Stomach (tissue), 9 donors: ENCODE data around the gene PACSIN3. TPM values are rescaled to one million over a fixed set of nuclear protein-coding genes. Genes with fewer than 3 reads are reported as not detected.

Experiments used
- DNase-seq, 2 donors: peaks; one replicate each; pipeline versions ENCODE4 v3.0.0 to v3.0.0-alpha.2; 2013 to 2019
- H3K27ac ChIP-seq, 5 donors: fragments of 200-600 bp in 4 of 5; sonication (generic) in 4 of 5; one replicate each; pipeline ENCODE4 v1.5.1; 2013 to 2019; ENCODE audit warnings: mild to moderate bottlenecking in 1 of 5, moderate library complexity in 1 of 5
- H3K27me3 ChIP-seq, 3 donors: fragments of 200-600 bp; sonication (generic); one replicate each; pipeline ENCODE4 v1.5.1; 2017 to 2019; ENCODE audit warnings: mixed run types in 1 of 3
- H3K36me3 ChIP-seq, 4 donors: fragments of 200-600 bp; sonication (generic); 1 replicate in 3 of 4; 2 replicates in 1 of 4; pipeline ENCODE4 v1.5.1; 2016 to 2019
- H3K4me1 ChIP-seq, 4 donors: fragments of 200-600 bp; sonication (generic); one replicate each; pipeline ENCODE4 v1.5.1; 2016 to 2019
- H3K4me3 ChIP-seq, 4 donors: fragments of 200-600 bp; sonication (generic) in 3 of 4; one replicate each; pipeline ENCODE4 v1.5.1; 2016 to 2019; ENCODE audit warnings: mild to moderate bottlenecking in 1 of 4
- H3K9me3 ChIP-seq, 4 donors: fragments of 200-600 bp; sonication (generic); one replicate each; pipeline ENCODE4 v1.5.1; 2016 to 2019
- EP300 ChIP-seq: sonication (generic); formaldehyde crosslinking; IDR thresholded peaks from one replicate; pipeline ENCODE4 v1.6.1; 2017; ENCODE audit warnings: antibody characterized with exemption
- POLR2A ChIP-seq, 4 donors: fragments of 450-650 bp; IDR thresholded peaks; one replicate each; pipeline ENCODE4 v1.6.1; 2016; ENCODE audit warnings: antibody characterized with exemption in 4 of 4, control low read depth in 2 of 4, mild to moderate bottlenecking in 1 of 4, moderate library complexity in 1 of 4
- POLR2AphosphoS5 ChIP-seq, 3 donors: sonication (generic); formaldehyde crosslinking; IDR thresholded peaks; one replicate each; pipeline ENCODE4 v1.6.1; 2016; ENCODE audit warnings: antibody characterized with exemption in 3 of 3
- WGBS, 5 donors: extraction: QIAGEN DNeasy Blood & Tissue Kit in 3 of 5; methylation state at CpG; one replicate each; pipeline versions ENCODE4 v1.1.5 to v1.1.7; 2013 to 2018; 5-methylcytosine and 5-hydroxymethylcytosine counted together
- intact Hi-C: fragments of 100-400 bp; cut with DNase I; formaldehyde crosslinking; loops from one replicate; pipeline ENCODE4 v1.15.1; 2023; ENCODE audit warnings: low total_unique reads
- polyA plus RNA-seq, 3 donors: library from polyadenylated mRNA; stranded (reverse); fragments of 200-250 nt; gene quantifications; one replicate each; pipeline ENCODE4 v1.2.3, GENCODE V29; 2013
- total RNA-seq, 5 donors: library from RNA; depleted of rRNA; stranded (reverse); fragments of >200 nt; gene quantifications; one replicate each; pipeline versions ENCODE4 v1.1.0 to v1.2.3, GENCODE V29; 2014 to 2016
- TF ChIP-seq, protein P1 (sequence below), 7 experiments: fragments of 450-650 bp in 4 of 7; fragments of 200-600 bp in 3 of 7; sonication (generic) in 3 of 7; IDR thresholded peaks; one replicate each; pipeline ENCODE4 v1.5.1; 2016 to 2019; ENCODE audit warnings: antibody characterized with exemption in 7 of 7, control low read depth in 2 of 7, mild to moderate bottlenecking in 1 of 7
- donor health status: healthy with polysubstance abuse.
- donor health status: Bipolar disorder and iron deficiency.
- donor health status: healthy.

The PACSIN3 gene
- total and polyA plus RNA-seq, 8 donors: 6.4 to 59.0 (median 26.0) TPM

DNA sequence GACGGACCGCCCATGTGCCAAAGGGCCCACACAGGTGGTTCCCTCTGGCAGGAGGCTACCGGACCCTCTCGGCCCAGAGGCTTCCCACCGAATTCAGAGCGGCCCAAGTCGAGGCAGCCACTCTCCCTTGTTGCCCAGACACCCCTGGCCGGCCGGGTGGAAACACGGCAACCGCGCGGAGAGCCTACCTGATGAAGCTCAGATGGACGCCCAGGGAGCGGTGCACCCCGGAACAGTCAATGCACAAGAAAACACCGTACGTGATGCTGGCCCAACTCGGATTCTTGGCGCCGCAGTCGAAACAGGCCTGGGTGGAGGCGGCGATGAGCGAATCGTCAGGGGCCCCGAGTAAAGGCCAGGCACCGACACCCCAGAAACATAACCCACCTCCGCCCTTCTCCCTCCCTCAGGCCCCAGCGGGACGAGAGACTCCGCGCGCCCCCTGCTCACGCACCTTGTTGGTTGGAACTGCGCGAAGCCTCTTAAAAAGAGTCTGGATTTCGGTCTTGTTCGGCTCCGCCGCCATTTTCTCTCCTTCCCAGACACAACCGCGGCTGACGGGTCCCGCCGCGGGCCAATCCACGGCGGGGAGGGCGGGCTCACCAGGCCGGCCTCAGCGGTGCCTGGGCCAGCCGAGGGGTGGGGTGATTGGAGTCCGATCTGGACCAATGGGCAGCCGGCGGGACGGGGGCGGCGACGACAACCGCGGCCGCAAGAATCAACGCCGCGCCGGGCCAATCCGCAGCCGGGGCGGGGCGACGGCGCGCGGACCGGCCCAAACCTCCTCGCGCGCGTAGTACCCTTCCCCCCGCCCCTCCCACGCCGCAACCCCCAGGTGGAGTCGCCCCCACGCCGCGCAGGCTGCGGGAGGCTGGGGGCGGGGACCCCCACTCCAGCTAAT is 9.7 kb downstream of the PACSIN3 start, which contains the start of gene ARFGAP2:
ARFGAP2 (minus strand) TSS at position 552 of the 901 bp plus-strand sequence; CDS start at position 526, 26 bp downstream.
- peaks cover 29 to 72% (median 60%) of the 10 kb centered on the region in 4 donors for H3K36me3 ChIP-seq
- H3K27ac ChIP-seq: peak within 1 kb of the TSS; percentile 96 to 99 (median 98)
- peak; percentile 98 to 100 for DNase-seq
- H3K4me1 ChIP-seq: peaks cover 39 to 62% (median 59%) of the 10 kb centered on the region in 4 donors
- intact Hi-C loops: no loop called here
- H3K4me3 ChIP-seq: peak within 1 kb of the TSS; percentile 93 to 99 (median 98)
- no peaks in the 10 kb centered on the region for H3K27me3 ChIP-seq
- TF ChIP-seq POLR2A (IDR thresholded peaks at IDR 0.05) (no peak), POLR2AphosphoS5 (IDR thresholded peaks at IDR 0.05) (peak; percentile 56 to 90 (median 84))
- WGBS, 5 donors: 0 to 2% (median 0%) methylated on average over 27 to 89 of the region's 89 CpGs
- no peaks in the 10 kb centered on the region for H3K9me3 ChIP-seq

DNA sequence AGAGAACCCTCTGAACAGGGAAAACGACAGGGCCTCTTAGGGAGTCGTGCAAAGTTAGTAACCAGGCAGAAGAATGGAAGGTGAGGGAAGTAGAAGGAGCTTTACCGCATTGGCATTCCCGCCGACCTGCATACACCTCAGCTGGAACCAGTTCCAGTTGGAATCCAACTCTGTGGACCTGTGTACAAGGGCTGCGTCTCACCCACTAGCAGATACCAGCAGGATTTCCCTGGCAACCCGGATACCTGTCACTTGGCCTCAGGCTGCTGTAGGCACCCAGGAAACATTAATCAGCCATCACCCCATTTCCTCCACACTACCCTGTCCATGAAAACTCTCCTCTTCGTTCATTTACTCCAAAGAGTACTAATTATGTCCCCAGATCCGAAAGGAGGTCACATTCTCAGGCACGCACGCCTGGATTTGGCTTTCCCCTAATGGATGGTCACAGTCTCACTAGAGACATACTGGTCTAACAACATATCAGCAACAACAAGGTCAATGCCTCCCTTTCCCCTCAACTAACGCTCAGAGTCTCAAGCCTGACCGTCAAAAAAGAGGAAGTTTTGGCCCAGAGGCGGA is 10.4 kb downstream of the PACSIN3 start:
- Histone ChIP-seq H3K4me3 (peak overlapping the region; percentile 93 to 99 (median 98)), H3K36me3 (peaks cover 36 to 72% (median 67%) of the 10 kb centered on the region in 4 donors), H3K9me3 (no peaks in the 10 kb centered on the region), H3K27ac (peak overlapping the region; percentile 95 to 99 (median 98)), H3K27me3 (no peaks in the 10 kb centered on the region), H3K4me1 (peaks cover 39 to 70% (median 63%) of the 10 kb centered on the region in 4 donors)
- TF ChIP-seq POLR2AphosphoS5 (IDR thresholded peaks at IDR 0.05): no peak
- TF ChIP-seq EP300: no peak
- DNase-seq: peak in 1 of 2 donors; percentile 37
- intact Hi-C loops: no loop called here
- 12 to 27% (median 17%) methylated on average over 14 of the region's 14 CpGs for WGBS, 5 donors

DNA sequence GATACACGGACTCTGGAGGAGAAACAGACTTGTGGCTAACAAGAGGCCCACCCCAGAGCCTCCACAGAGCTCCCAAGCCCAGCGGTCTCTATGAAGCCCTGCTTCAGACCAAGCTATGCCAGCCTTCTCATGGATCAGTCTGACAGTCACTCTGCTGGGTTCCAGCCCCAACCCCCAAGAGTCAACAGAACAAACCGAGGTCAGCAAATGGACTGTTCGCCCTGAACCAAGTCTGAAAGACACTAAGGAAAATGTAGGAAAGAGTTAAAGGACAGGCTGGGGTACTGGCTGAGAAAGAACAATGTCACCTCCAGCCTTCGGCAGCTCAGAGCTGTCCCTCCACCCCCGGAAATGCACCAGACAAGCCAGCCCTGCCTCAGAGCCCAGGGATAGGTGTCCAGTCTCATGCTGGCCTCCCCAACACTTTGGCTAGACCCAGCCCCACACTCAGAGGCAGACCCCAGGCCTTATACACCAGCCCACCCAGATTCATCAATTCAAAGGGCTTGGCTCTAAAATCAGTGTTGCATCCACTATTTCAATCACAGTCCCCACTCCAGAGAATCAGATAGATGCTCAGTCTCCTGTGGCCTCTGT is 13.4 kb downstream of the PACSIN3 start:
- H3K36me3 ChIP-seq: peaks cover 57 to 73% (median 73%) of the 10 kb centered on the region in 4 donors

DNA sequence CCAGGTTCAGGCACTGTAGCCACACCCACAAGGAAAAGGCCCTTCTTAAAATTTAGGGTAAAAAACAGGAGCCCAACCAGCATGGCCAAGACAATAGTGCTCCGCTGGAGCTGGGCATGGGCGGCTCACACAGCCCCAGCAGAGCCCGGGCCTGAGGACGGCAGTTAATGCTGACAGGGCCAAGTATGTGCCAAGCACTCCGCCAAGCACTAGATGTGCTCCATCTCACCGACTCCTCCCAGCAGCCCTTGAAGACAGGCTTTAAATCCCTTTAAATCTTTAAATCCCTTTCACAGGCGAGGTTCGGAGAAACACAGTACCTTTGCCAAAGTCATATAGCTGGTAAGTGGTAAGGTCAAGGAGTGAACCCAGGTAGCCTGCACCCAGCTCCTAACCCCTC is 14.4 kb downstream of the PACSIN3 start:
- peak overlapping the region in 2 of 5 donors; percentile 54 to 70 for H3K27ac ChIP-seq
- H3K4me3 ChIP-seq: no peak overlapping the region
- TF ChIP-seq POLR2AphosphoS5 (IDR thresholded peaks at IDR 0.05) (no peak), EP300 (no peak), POLR2A (IDR thresholded peaks at IDR 0.05) (no peak)
- TF ChIP-seq, protein P1, sequence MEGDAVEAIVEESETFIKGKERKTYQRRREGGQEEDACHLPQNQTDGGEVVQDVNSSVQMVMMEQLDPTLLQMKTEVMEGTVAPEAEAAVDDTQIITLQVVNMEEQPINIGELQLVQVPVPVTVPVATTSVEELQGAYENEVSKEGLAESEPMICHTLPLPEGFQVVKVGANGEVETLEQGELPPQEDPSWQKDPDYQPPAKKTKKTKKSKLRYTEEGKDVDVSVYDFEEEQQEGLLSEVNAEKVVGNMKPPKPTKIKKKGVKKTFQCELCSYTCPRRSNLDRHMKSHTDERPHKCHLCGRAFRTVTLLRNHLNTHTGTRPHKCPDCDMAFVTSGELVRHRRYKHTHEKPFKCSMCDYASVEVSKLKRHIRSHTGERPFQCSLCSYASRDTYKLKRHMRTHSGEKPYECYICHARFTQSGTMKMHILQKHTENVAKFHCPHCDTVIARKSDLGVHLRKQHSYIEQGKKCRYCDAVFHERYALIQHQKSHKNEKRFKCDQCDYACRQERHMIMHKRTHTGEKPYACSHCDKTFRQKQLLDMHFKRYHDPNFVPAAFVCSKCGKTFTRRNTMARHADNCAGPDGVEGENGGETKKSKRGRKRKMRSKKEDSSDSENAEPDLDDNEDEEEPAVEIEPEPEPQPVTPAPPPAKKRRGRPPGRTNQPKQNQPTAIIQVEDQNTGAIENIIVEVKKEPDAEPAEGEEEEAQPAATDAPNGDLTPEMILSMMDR (IDR thresholded peaks at IDR 0.05): no peak
- H3K4me1 ChIP-seq: peaks cover 27 to 68% (median 45%) of the 10 kb centered on the region in 4 donors
- H3K27me3 ChIP-seq: no peaks in the 10 kb centered on the region
- H3K9me3 ChIP-seq: no peaks in the 10 kb centered on the region
- 66 to 83% (median 75%) methylated on average over 8 of the region's 8 CpGs for WGBS, 5 donors
- intact Hi-C loops: no loop called here
- DNase-seq: peak in 1 of 2 donors; percentile 19
- H3K36me3 ChIP-seq: peaks cover 66 to 83% (median 83%) of the 10 kb centered on the region in 4 donors

More for the DNA sequence above, 13.4 kb downstream of the PACSIN3 start:
- WGBS, 5 donors: 57 to 73% (median 64%) methylated on average over 6 of the region's 6 CpGs
- Histone ChIP-seq H3K9me3 (no peaks in the 10 kb centered on the region), H3K4me3 (no peak overlapping the region), H3K27ac (peak overlapping the region in 2 of 5 donors; percentile 54 to 70), H3K27me3 (no peaks in the 10 kb centered on the region), H3K4me1 (peaks cover 34 to 76% (median 53%) of the 10 kb centered on the region in 4 donors)
- peak in 1 of 2 donors; percentile 1 for DNase-seq
- TF ChIP-seq, protein P1 (IDR thresholded peaks at IDR 0.05): no peak
- TF ChIP-seq POLR2AphosphoS5 (IDR thresholded peaks at IDR 0.05) (no peak), EP300 (no peak), POLR2A (IDR thresholded peaks at IDR 0.05) (no peak)
- intact Hi-C loops: no loop called here
